Neural crest cell (in vitro differentiated cells): ENCODE data around the gene CTBP1. TPM values are rescaled to one million over a fixed set of nuclear protein-coding genes. Genes with fewer than 3 reads are reported as not detected.

Experiments used
- DNase-seq: peaks from one replicate; pipeline ENCODE4 v3.0.0; 2021; ENCODE audit warnings: low read depth, mixed read lengths, low spot score
- H3K27ac Mint-ChIP-seq: one replicate; pipeline ENCODE4 v1.8.0; 2021; ENCODE audit warnings: mild to moderate bottlenecking, mixed read lengths; ENCODE audit not compliant: unreplicated experiment
- H3K27me3 Mint-ChIP-seq: 2 replicates; pipeline ENCODE4 v1.8.0; 2021; ENCODE audit warnings: low read depth, mild to moderate bottlenecking, mixed read lengths
- H3K36me3 Mint-ChIP-seq: 2 replicates; pipeline ENCODE4 v1.8.0; 2021; ENCODE audit warnings: low read depth, mild to moderate bottlenecking, mixed read lengths
- H3K4me1 Mint-ChIP-seq: 2 replicates; pipeline ENCODE4 v1.8.0; 2021; ENCODE audit warnings: mixed read lengths
- H3K4me3 Mint-ChIP-seq: one replicate; pipeline ENCODE4 v1.8.0; 2021; ENCODE audit warnings: mild to moderate bottlenecking, mixed read lengths
- H3K9me3 Mint-ChIP-seq: 2 replicates; pipeline ENCODE4 v1.8.0; 2021; ENCODE audit warnings: mixed read lengths
- CTCF ChIP-seq: fragments of 200-600 bp; sonication (generic); conservative IDR thresholded peaks from 2 replicates; pipeline ENCODE4 v1.5.0; 2021; ENCODE audit warnings: antibody characterized with exemption, mild to moderate bottlenecking
- total RNA-seq: library from RNA; stranded (reverse); gene quantifications from 2 replicates; pipeline ENCODE4 v1.2.1, GENCODE V29; 2021

The CTBP1 gene
- total RNA-seq, 1 donor from 2014 or later: 219 TPM

GRCh38 chr4:1250921-1251772, 2.2 kb upstream of the CTBP1 start:
- no peak for DNase-seq
- H3K4me1 Mint-ChIP-seq: peaks cover 22% of the 10 kb centered on the region
- TF ChIP-seq CTCF: no peak
- peaks cover 49% of the 10 kb centered on the region for H3K36me3 Mint-ChIP-seq
- peaks cover 4% of the 10 kb centered on the region for H3K27me3 Mint-ChIP-seq
- no peak overlapping the region for H3K27ac Mint-ChIP-seq
- peaks cover 22% of the 10 kb centered on the region for H3K9me3 Mint-ChIP-seq
- H3K4me3 Mint-ChIP-seq: peak overlapping the region; percentile 88

- peaks cover 16% of the 10 kb centered on the region for H3K9me3 Mint-ChIP-seq
- H3K36me3 Mint-ChIP-seq: peaks cover 44% of the 10 kb centered on the region
- TF ChIP-seq CTCF: no peak
- peak overlapping the region; percentile 88 for H3K4me3 Mint-ChIP-seq
- DNase-seq: no peak
- no peak overlapping the region for H3K27ac Mint-ChIP-seq
- no peaks in the 10 kb centered on the region for H3K27me3 Mint-ChIP-seq
- H3K4me1 Mint-ChIP-seq: peaks cover 22% of the 10 kb centered on the region
Measured at GRCh38 chr4:1250527-1250812, 1.5 kb upstream of the CTBP1 start.

GRCh38 chr4:1249731-1250526, 999 bp upstream of the CTBP1 start:
- Mint-ChIP-seq H3K27ac (no peak overlapping the region), H3K9me3 (peaks cover 16% of the 10 kb centered on the region), H3K4me3 (peak overlapping the region; percentile 88), H3K27me3 (no peaks in the 10 kb centered on the region), H3K36me3 (peaks cover 44% of the 10 kb centered on the region), H3K4me1 (peaks cover 26% of the 10 kb centered on the region)
- no peak for DNase-seq
- no peak for TF ChIP-seq CTCF

GRCh38 chr4:1249148-1249730, 309 bp upstream of the CTBP1 start:
- H3K27me3 Mint-ChIP-seq: no peaks in the 10 kb centered on the region
- H3K27ac Mint-ChIP-seq: no peak overlapping the region
- H3K4me1 Mint-ChIP-seq: peaks cover 28% of the 10 kb centered on the region
- H3K9me3 Mint-ChIP-seq: peaks cover 10% of the 10 kb centered on the region
- no peak for TF ChIP-seq CTCF
- DNase-seq: peak; percentile 69
- peak overlapping the region; percentile 88 for H3K4me3 Mint-ChIP-seq
- peaks cover 38% of the 10 kb centered on the region for H3K36me3 Mint-ChIP-seq

- no peaks in the 10 kb centered on the region for H3K27me3 Mint-ChIP-seq
- peaks cover 27% of the 10 kb centered on the region for H3K36me3 Mint-ChIP-seq
- TF ChIP-seq CTCF: no peak
- peaks cover 5% of the 10 kb centered on the region for H3K9me3 Mint-ChIP-seq
- peak overlapping the region; percentile 85 for H3K4me3 Mint-ChIP-seq
- peaks cover 29% of the 10 kb centered on the region for H3K4me1 Mint-ChIP-seq
- H3K27ac Mint-ChIP-seq: no peak overlapping the region
- no peak for DNase-seq
Measured at GRCh38 chr4:1247864-1248244, 1.1 kb downstream of the CTBP1 start.
